Measurements from ENCODE around the gene AADACL4.

The AADACL4 gene

GRCh38 chr1:12697397-12697796, 53.5 kb downstream of the AADACL4 start:
- Histone ChIP-seq H3K27ac (replicated peaks) (no peak overlapping the region), H3K4me3 (replicated peaks; ENCODE audit: insufficient read depth, low read length) (no peak overlapping the region), H3K27me3 (ENCODE audit: insufficient read depth, poor library complexity, severe bottlenecking) (no peaks in the 10 kb centered on the region)
- no peak for DNase-seq (ENCODE audit: low read depth in 1 of 2, low spot score in 1 of 2)
- TF ChIP-seq, protein P1, sequence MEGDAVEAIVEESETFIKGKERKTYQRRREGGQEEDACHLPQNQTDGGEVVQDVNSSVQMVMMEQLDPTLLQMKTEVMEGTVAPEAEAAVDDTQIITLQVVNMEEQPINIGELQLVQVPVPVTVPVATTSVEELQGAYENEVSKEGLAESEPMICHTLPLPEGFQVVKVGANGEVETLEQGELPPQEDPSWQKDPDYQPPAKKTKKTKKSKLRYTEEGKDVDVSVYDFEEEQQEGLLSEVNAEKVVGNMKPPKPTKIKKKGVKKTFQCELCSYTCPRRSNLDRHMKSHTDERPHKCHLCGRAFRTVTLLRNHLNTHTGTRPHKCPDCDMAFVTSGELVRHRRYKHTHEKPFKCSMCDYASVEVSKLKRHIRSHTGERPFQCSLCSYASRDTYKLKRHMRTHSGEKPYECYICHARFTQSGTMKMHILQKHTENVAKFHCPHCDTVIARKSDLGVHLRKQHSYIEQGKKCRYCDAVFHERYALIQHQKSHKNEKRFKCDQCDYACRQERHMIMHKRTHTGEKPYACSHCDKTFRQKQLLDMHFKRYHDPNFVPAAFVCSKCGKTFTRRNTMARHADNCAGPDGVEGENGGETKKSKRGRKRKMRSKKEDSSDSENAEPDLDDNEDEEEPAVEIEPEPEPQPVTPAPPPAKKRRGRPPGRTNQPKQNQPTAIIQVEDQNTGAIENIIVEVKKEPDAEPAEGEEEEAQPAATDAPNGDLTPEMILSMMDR (IDR thresholded peaks at IDR 0.05; ENCODE audit: insufficient read depth, low read length) = no peak
- TF ChIP-seq POLR2AphosphoS5 (IDR thresholded peaks at IDR 0.05; ENCODE audit: low read depth) = no peak
- no peak for TF ChIP-seq SPI1 (IDR thresholded peaks at IDR 0.05; ENCODE audit: borderline replicate concordance, low read depth)
- no peak for TF ChIP-seq GABPA (IDR thresholded peaks at IDR 0.05; ENCODE audit: low read depth)
- no peak for TF ChIP-seq REST (IDR thresholded peaks at IDR 0.05; ENCODE audit: insufficient replicate concordance, low read depth)

DNA sequence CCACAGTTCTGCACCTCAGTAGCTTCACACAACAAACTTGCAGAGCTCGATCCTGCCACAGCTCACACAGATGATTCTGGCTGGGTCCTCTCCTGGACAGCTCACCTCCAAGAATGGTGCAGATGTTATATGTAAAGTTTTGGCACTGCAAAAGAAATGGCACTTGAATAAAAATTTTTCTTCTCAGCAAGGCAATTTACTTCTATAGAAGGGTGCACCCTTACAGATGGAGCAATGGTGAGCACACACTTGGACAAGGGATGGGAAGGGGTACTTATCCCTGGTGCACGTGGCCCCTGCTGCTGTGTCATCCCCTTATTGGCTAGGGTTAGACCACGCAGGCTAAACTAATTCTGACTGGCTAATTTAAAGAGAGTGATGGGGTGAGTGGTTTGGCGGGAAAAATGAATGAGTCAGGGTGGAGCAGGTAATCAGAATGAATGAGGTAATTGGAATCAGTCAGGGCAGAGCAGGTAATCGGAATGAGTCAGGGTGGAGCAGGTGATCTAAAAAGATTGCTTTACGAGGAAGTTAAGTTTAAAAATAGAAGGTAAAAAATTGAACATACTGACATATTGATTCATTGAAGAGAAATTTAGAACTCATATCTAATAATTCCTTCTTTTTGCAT, 60.1 kb downstream of the AADACL4 start:
- Histone ChIP-seq H3K4me3 (replicated peaks; ENCODE audit: insufficient read depth, low read length) (no peak overlapping the region), H3K27me3 (ENCODE audit: insufficient read depth, poor library complexity, severe bottlenecking) (no peaks in the 10 kb centered on the region), H3K27ac (replicated peaks) (no peak overlapping the region)
- DNase-seq (ENCODE audit: low read depth in 1 of 2, low spot score in 1 of 2) = no peak
- no peak for TF ChIP-seq REST (IDR thresholded peaks at IDR 0.05; ENCODE audit: insufficient replicate concordance, low read depth)
- TF ChIP-seq, protein P1 (IDR thresholded peaks at IDR 0.05; ENCODE audit: insufficient read depth, low read length) = no peak
- TF ChIP-seq SPI1 (IDR thresholded peaks at IDR 0.05; ENCODE audit: borderline replicate concordance, low read depth) = no peak
- TF ChIP-seq GABPA (IDR thresholded peaks at IDR 0.05; ENCODE audit: low read depth) = no peak
- no peak for TF ChIP-seq POLR2AphosphoS5 (IDR thresholded peaks at IDR 0.05; ENCODE audit: low read depth)

DNA sequence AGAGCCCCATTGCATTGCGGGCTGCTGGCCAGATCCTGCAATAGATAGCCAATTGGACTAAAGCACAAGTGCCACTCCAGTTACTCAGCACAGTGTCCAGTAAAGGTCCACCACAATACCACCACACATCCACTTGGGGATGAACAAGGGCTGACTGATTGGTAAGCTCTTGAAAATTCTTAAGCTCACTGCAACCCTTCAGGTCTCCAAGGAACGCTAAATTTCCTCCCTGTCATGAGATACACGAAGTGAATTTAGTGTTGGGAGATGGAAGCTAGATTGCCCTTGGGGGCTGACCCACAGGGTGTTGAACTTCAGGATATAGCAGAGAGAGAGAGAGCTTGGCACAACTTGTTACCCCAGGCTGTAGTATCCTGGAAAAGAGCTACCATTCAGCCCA, 62.2 kb downstream of the AADACL4 start:
- no peaks in the 10 kb centered on the region for H3K27me3 ChIP-seq (ENCODE audit: insufficient read depth, poor library complexity, severe bottlenecking)
- no peak for DNase-seq (ENCODE audit: low read depth in 1 of 2, low spot score in 1 of 2)
- no peak for TF ChIP-seq REST (IDR thresholded peaks at IDR 0.05; ENCODE audit: insufficient replicate concordance, low read depth)
- TF ChIP-seq GABPA (IDR thresholded peaks at IDR 0.05; ENCODE audit: low read depth) = no peak
- no peak for TF ChIP-seq POLR2AphosphoS5 (IDR thresholded peaks at IDR 0.05; ENCODE audit: low read depth)
- no peak for TF ChIP-seq SPI1 (IDR thresholded peaks at IDR 0.05; ENCODE audit: borderline replicate concordance, low read depth)
- TF ChIP-seq, protein P1 (IDR thresholded peaks at IDR 0.05; ENCODE audit: insufficient read depth, low read length) = no peak
- no peak overlapping the region for H3K27ac ChIP-seq (replicated peaks)
- no peak overlapping the region for H3K4me3 ChIP-seq (replicated peaks; ENCODE audit: insufficient read depth, low read length)
